SK-N-MC (cell line): ENCODE measurements around the gene MPI.
"Not testable (repeated sequence)": the region's sequence is repeated elsewhere in the genome, so short reads cannot be mapped to it uniquely, and the experiment has no call there.

ENCODE experiments used
- DNase-seq: peaks from one replicate; pipeline ENCODE4 v3.0.0-alpha.2; 2011; ENCODE audit warnings: low read depth, low spot score
- H3K27ac ChIP-seq: fragments of 200-600 bp; sonication (generic); 2 replicates; pipeline ENCODE4 v1.5.1; 2016; ENCODE audit warnings: mixed run types
- H3K36me3 ChIP-seq: fragments of 200-600 bp; sonication (generic); 2 replicates; pipeline ENCODE4 v1.6.1; 2017; ENCODE audit warnings: antibody characterized with exemption, low read length, mixed read lengths; ENCODE audit not compliant: insufficient read depth
- H3K4me3 ChIP-seq: fragments of 200-600 bp; sonication (generic); 2 replicates; pipeline ENCODE4 v1.5.1; 2016
- H3K9ac ChIP-seq: fragments of 200-600 bp; sonication (generic); 2 replicates; pipeline ENCODE4 v1.8.0; 2017; ENCODE audit warnings: mixed run types, mixed read lengths; ENCODE audit not compliant: insufficient read length
- H3K9me3 ChIP-seq: fragments of 200-600 bp; sonication (generic); 2 replicates; pipeline ENCODE4 v1.6.1; 2017; ENCODE audit warnings: low read depth, mild to moderate bottlenecking, antibody characterized with exemption, low read length, moderate library complexity, mixed read lengths
- EZH2 ChIP-seq: fragments of 200-600 bp; sonication (generic); IDR thresholded peaks from one replicate; pipeline ENCODE4 v1.6.1; 2017; ENCODE audit warnings: antibody characterized with exemption
- FOXP2 ChIP-seq: optimal IDR thresholded peaks from 2 replicates; pipeline ENCODE3; 2011; ENCODE audit warnings: mild to moderate bottlenecking, moderate library complexity; ENCODE audit not compliant: insufficient read depth; ENCODE audit errors: extremely low read length, control extremely low read depth
- POLR2AphosphoS5 ChIP-seq: IDR thresholded peaks from 2 replicates; pipeline ENCODE4 v1.6.1; 2012; ENCODE audit warnings: mild to moderate bottlenecking, low read depth, low read length, borderline replicate concordance

MPI gene

DNA sequence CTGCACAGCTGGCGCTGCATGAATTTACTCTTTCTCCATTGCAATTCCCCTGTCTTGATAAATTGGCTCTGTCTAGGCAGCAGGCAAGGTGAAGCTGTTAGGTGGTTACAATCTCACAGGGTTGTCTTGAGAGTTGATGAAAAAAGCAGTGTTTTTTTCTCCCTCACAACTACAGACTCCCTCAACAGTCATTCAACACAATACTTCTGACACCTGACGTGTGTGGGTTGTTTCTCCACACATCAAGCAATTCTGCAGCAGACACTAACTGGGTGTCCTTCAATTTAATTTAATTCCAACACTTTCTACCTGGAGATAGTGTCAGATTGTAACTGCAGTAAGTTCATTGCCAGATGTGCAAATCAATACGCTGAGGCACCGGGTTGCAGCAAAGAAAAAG, 11.6 kb upstream of the MPI start:
- no peak for DNase-seq
- Histone ChIP-seq H3K4me3 (no peak overlapping the region), H3K9me3 (no peaks in the 10 kb centered on the region), H3K27ac (no peak overlapping the region), H3K36me3 (no peaks in the 10 kb centered on the region), H3K9ac (no peak overlapping the region)
- TF ChIP-seq FOXP2: no peak
- TF ChIP-seq EZH2: no peak
- no peak for TF ChIP-seq POLR2AphosphoS5

DNA sequence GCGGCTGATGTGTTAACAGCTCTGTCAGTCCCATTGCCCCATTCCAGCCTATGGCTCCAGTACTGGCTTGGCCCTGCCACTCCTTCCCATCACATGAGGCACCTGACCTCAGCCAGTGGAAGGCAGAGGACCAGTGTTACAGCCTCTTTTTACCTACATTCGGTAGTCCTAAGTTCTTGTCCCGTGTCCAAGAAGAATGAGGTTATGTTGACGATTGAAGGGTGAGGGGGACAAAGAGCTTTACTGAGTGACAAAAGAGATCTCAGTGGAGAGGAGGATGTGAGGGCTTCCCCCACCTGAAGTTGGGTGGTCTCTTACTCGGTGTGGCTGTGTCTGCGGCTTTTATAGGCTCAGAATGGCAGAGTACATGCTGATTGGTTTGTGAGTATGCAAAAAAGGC, 7.3 kb upstream of the MPI start:
- TF ChIP-seq EZH2 (no peak), FOXP2 (no peak), POLR2AphosphoS5 (no peak)
- DNase-seq: no peak

DNA sequence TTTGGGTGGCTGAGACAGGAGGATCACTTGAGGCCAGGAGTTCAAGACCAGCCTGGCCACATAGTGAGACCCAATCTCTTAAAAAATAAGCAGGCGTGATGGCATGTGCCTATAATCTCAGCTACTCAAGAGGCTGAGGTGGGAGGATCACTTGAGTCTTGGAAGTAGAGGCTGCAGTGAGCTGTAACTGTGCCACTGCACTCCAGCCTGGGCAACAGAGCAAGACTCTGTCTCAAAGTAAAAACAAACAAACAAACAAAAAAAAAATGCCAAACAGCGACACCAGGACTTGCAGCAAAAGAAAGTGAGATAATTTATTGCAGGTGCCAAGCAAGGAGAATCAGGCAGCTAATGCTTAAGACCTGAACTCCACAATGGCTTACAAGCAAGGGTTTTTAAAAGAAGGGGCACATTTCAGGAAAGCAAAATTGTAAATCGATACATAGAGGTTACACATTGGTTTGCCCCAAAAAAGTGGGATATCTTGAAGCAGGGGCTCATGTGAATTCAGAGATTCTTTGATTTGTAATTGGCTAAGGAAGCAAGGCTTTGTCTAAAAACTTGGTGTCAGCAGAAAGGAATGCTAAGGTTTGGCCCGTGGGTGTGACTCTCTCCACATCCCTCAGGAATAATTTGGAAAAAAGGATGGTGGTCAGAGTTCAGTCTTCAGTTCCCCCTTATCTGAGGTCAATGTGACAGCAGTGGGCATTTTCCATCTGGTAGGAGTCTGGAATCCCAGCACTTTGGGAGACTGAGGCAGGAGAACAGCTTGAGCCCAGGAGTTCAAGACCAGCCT, 5.2 kb upstream of the MPI start:
- no peak for DNase-seq
- Histone ChIP-seq H3K4me3 (no peak overlapping the region), H3K36me3 (no peaks in the 10 kb centered on the region), H3K9ac (no peak overlapping the region), H3K9me3 (no peaks in the 10 kb centered on the region), H3K27ac (no peak overlapping the region)
- no peak for TF ChIP-seq FOXP2
- TF ChIP-seq EZH2: no peak
- no peak for TF ChIP-seq POLR2AphosphoS5

More for the DNA sequence above, 7.3 kb upstream of the MPI start:
- Histone ChIP-seq H3K27ac (no peak overlapping the region), H3K9me3 (no peaks in the 10 kb centered on the region), H3K36me3 (no peaks in the 10 kb centered on the region), H3K9ac (no peak overlapping the region), H3K4me3 (no peak overlapping the region)

DNA sequence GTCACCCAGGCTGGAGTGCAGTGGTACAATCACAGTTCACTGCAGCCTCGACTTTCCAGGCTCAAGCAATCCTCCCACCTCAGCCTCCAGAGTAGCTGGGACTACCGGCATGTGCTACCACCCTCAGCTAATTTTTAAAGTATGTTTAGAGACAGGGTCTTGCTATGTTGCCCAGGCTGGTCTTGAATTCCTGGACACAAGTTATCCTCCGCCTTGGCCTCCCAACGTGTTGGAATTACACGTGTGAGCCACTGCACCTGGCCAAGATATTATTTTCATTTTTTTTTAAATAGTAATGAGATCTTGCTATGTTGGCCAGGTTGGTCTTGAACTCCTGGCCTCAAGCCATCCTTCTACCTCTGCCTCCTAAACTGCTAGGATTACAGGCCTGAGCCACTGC, 4.4 kb upstream of the MPI start:
- no peak for DNase-seq
- Histone ChIP-seq H3K27ac (no peak overlapping the region), H3K4me3 (no peak overlapping the region), H3K9ac (no peak overlapping the region), H3K9me3 (no peaks in the 10 kb centered on the region), H3K36me3 (no peaks in the 10 kb centered on the region)
- no peak for TF ChIP-seq EZH2
- no peak for TF ChIP-seq POLR2AphosphoS5
- no peak for TF ChIP-seq FOXP2

DNA sequence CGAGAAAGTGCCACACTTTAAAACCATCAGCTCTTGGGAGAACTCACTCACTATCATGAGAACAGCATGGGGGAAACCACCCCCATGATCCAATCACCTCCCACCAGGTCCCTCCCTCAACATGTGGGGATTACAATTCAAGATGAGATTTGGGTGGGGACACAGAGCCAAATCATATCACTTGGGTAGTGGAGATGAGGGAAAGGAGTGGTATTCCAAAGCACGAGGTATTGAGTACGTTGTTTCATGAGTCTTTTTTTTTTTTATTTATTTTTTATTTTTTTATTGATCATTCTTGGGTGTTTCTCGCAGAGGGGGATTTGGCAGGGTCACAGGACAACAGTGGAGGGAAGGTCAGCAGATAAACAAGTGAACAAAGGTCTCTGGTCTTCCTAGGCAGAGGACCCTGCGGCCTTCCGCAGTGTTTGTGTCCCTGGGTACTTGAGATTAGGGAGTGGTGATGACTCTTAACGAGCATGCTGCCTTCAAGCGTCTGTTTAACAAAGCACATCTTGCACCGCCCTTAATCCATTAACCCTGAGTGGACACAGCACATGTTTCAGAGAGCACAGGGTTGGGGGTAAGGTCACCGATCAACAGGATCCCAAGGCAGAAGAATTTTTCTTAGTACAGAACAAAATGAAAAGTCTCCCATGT, 2.2 kb upstream of the MPI start:
- H3K4me3 ChIP-seq, H3K27ac ChIP-seq: not testable (repeated sequence)

DNA sequence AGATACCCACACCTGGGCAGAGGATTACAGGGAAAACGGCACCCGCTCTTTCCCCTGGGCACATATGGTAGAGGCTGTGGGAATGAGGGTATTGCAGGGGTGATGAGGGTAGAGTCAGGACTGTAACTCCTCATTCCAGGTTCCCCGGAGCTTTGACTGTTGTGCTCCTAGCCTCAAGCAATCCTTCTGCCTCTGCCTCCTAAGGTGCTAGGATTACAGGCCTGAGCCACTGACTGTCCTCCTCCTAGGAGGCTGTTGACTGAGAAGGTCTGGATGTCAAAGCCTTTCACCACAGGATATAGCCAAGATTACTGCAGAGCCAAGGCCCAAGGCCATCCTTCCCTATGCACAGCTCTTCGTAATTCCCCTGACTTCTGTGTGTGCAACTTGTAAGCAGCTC, 1.1 kb upstream of the MPI start:
- DNase-seq: no peak
- TF ChIP-seq EZH2 (no peak), POLR2AphosphoS5 (no peak), FOXP2 (no peak)
- Histone ChIP-seq H3K27ac (no peak overlapping the region), H3K36me3 (peaks cover 19% of the 10 kb centered on the region; the same call in 1 of the 2 replicates), H3K4me3 (no peak overlapping the region), H3K9me3 (no peaks in the 10 kb centered on the region), H3K9ac (no peak overlapping the region)

More for the DNA sequence above, 2.2 kb upstream of the MPI start:
- H3K9ac ChIP-seq, H3K9me3 ChIP-seq, DNase-seq: not testable (repeated sequence)
- peaks cover 13% of the 10 kb centered on the region; the same call in 1 of the 2 replicates for H3K36me3 ChIP-seq

DNA sequence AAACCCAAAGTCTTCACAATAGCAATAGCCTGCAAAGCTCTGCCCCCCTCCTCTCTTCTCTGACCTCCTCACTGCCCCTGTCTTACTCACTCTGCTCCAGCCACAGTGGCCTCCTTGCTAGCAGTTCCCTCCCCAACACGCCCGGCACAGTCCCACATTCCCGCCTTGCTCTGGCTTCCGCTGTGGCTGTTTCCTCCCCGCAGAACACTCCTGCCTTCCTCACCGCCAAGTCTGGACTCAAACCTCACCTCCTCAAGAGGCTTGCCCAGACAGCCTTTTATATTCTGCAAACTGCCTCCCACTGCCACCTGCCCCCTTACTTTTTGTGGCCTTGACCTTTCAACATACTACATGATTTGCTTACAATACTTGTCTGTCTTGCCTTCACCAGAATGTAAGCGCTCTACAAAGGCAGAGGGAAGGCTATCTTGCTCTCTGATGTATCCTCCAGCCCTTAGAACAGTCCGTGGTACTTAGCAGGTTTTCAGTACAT, 406 bp upstream of the MPI start:
- Histone ChIP-seq H3K36me3 (peaks cover 19% of the 10 kb centered on the region; the same call in 1 of the 2 replicates), H3K9ac (peak overlapping the region; percentile 95), H3K4me3 (peak overlapping the region; percentile 97), H3K27ac (no peak overlapping the region), H3K9me3 (no peaks in the 10 kb centered on the region)
- DNase-seq: no peak
- TF ChIP-seq POLR2AphosphoS5: no peak
- TF ChIP-seq EZH2: no peak
- TF ChIP-seq FOXP2: no peak

DNA sequence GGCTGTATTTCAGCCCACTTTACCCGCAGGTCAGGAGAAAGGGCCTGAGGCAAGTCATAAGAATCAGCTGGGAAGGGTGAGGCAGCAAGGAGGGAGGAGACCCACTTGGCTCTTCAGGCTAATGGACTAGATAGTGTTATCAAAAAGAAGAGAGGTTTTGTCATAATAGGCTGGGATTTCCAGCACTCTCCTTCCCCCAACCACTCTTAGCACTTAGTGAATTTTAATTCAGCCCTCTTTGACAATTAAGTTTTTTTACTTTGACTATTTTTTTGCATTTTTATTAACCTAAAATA, 771 bp downstream of the MPI start:
- no peak for DNase-seq
- H3K36me3 ChIP-seq: peaks cover 19% of the 10 kb centered on the region; the same call in 1 of the 2 replicates
- H3K9ac ChIP-seq: peak overlapping the region; percentile 95
- peak overlapping the region; percentile 97 for H3K4me3 ChIP-seq
- H3K9me3 ChIP-seq: no peaks in the 10 kb centered on the region
- H3K27ac ChIP-seq: no peak overlapping the region
- TF ChIP-seq EZH2 (no peak), POLR2AphosphoS5 (no peak), FOXP2 (no peak)
